ENCODE measurements around the gene SLAMF7. TPM values are rescaled to one million over a fixed set of nuclear protein-coding genes. Genes with fewer than 3 reads are reported as not detected.

The SLAMF7 gene
- total and polyA plus RNA-seq, 10 of the 15 experiments (the other 5 are each of a cell fraction or from before 2014, with no cell fraction given) = 66.6 to 284 (median 108) TPM

GRCh38 chr1:160789702-160790611 lies 50.9 kb downstream of the SLAMF7 start (continued):
- TF ChIP-seq, protein P1, sequence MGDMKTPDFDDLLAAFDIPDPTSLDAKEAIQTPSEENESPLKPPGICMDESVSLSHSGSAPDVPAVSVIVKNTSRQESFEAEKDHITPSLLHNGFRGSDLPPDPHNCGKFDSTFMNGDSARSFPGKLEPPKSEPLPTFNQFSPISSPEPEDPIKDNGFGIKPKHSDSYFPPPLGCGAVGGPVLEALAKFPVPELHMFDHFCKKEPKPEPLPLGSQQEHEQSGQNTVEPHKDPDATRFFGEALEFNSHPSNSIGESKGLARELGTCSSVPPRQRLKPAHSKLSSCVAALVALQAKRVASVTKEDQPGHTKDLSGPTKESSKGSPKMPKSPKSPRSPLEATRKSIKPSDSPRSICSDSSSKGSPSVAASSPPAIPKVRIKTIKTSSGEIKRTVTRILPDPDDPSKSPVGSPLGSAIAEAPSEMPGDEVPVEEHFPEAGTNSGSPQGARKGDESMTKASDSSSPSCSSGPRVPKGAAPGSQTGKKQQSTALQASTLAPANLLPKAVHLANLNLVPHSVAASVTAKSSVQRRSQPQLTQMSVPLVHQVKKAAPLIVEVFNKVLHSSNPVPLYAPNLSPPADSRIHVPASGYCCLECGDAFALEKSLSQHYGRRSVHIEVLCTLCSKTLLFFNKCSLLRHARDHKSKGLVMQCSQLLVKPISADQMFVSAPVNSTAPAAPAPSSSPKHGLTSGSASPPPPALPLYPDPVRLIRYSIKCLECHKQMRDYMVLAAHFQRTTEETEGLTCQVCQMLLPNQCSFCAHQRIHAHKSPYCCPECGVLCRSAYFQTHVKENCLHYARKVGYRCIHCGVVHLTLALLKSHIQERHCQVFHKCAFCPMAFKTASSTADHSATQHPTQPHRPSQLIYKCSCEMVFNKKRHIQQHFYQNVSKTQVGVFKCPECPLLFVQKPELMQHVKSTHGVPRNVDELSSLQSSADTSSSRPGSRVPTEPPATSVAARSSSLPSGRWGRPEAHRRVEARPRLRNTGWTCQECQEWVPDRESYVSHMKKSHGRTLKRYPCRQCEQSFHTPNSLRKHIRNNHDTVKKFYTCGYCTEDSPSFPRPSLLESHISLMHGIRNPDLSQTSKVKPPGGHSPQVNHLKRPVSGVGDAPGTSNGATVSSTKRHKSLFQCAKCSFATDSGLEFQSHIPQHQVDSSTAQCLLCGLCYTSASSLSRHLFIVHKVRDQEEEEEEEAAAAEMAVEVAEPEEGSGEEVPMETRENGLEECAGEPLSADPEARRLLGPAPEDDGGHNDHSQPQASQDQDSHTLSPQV (IDR thresholded peaks at IDR 0.05) = peak; percentile 95
- TF ChIP-seq NRF1 (conservative IDR thresholded peaks at IDR 0.05; ENCODE audit: low read depth, low read length) (no peak), ZBTB40 (IDR thresholded peaks at IDR 0.05; ENCODE audit: borderline replicate concordance) (peak; percentile 26; the same call in 1 of the 2 replicates), ASH2L (IDR thresholded peaks at IDR 0.05; ENCODE audit: borderline replicate concordance, low read depth) (no peak), YY1 (IDR thresholded peaks at IDR 0.05; ENCODE audit: low read depth, low read length) (no peak), JUND (IDR thresholded peaks at IDR 0.05; ENCODE audit: low read depth, low read length) (peak; percentile 52; the same call in 1 of the 2 replicates), POLR2AphosphoS2 (IDR thresholded peaks at IDR 0.05; ENCODE audit: low read depth, low read length) (peak; percentile 45; the same call in 1 of the 2 replicates)
- TF ChIP-seq, protein P2, sequence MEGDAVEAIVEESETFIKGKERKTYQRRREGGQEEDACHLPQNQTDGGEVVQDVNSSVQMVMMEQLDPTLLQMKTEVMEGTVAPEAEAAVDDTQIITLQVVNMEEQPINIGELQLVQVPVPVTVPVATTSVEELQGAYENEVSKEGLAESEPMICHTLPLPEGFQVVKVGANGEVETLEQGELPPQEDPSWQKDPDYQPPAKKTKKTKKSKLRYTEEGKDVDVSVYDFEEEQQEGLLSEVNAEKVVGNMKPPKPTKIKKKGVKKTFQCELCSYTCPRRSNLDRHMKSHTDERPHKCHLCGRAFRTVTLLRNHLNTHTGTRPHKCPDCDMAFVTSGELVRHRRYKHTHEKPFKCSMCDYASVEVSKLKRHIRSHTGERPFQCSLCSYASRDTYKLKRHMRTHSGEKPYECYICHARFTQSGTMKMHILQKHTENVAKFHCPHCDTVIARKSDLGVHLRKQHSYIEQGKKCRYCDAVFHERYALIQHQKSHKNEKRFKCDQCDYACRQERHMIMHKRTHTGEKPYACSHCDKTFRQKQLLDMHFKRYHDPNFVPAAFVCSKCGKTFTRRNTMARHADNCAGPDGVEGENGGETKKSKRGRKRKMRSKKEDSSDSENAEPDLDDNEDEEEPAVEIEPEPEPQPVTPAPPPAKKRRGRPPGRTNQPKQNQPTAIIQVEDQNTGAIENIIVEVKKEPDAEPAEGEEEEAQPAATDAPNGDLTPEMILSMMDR (IDR thresholded peaks at IDR 0.05 in 2 of 3, conservative IDR thresholded peaks at IDR 0.05 in 1 of 3; ENCODE audit: control insufficient read depth in 2 of 3, extremely low read depth in 1 of 3, insufficient read depth in 1 of 3, low read depth in 3 of 3, low read length in 3 of 3) = no peak
- TF ChIP-seq, protein P3, sequence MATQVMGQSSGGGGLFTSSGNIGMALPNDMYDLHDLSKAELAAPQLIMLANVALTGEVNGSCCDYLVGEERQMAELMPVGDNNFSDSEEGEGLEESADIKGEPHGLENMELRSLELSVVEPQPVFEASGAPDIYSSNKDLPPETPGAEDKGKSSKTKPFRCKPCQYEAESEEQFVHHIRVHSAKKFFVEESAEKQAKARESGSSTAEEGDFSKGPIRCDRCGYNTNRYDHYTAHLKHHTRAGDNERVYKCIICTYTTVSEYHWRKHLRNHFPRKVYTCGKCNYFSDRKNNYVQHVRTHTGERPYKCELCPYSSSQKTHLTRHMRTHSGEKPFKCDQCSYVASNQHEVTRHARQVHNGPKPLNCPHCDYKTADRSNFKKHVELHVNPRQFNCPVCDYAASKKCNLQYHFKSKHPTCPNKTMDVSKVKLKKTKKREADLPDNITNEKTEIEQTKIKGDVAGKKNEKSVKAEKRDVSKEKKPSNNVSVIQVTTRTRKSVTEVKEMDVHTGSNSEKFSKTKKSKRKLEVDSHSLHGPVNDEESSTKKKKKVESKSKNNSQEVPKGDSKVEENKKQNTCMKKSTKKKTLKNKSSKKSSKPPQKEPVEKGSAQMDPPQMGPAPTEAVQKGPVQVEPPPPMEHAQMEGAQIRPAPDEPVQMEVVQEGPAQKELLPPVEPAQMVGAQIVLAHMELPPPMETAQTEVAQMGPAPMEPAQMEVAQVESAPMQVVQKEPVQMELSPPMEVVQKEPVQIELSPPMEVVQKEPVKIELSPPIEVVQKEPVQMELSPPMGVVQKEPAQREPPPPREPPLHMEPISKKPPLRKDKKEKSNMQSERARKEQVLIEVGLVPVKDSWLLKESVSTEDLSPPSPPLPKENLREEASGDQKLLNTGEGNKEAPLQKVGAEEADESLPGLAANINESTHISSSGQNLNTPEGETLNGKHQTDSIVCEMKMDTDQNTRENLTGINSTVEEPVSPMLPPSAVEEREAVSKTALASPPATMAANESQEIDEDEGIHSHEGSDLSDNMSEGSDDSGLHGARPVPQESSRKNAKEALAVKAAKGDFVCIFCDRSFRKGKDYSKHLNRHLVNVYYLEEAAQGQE (IDR thresholded peaks at IDR 0.05; ENCODE audit: low read depth, low read length) = no peak

Data from GM12878 (cell line).